Measurements from ENCODE around the gene CARD9. TPM values are rescaled to one million over a fixed set of nuclear protein-coding genes. Genes with fewer than 3 reads are reported as not detected.

The CARD9 gene
- total RNA-seq, 1 donor from 2014 or later, result 10.0 TPM

GRCh38 chr9:136318776-136319241, 54.7 kb downstream of the CARD9 start:
- Histone ChIP-seq H3K36me3 (no peaks in the 10 kb centered on the region), H3K27ac (no peak overlapping the region), H3K27me3 (no peaks in the 10 kb centered on the region), H3K4me3 (no peak overlapping the region), H3K4me1 (no peaks in the 10 kb centered on the region), H3K9me3 (no peaks in the 10 kb centered on the region)
- intact Hi-C loops (cut with DNase I), result no loop called here
- DNase-seq (no peak), ATAC-seq (no peak)
- no peak for TF ChIP-seq CTCF (IDR thresholded peaks at IDR 0.05)

- no peak for TF ChIP-seq CTCF (IDR thresholded peaks at IDR 0.05)
- no peaks in the 10 kb centered on the region for H3K4me1 ChIP-seq
- no peaks in the 10 kb centered on the region for H3K27me3 ChIP-seq
- no peak overlapping the region for H3K27ac ChIP-seq
- no peak overlapping the region for H3K4me3 ChIP-seq
- H3K9me3 ChIP-seq, result no peaks in the 10 kb centered on the region
- no peaks in the 10 kb centered on the region for H3K36me3 ChIP-seq
- intact Hi-C loops (cut with DNase I), result no loop called here
- no peak for DNase-seq
- ATAC-seq, result no peak
Observed at GRCh38 chr9:136318111-136318775, 55.2 kb downstream of the CARD9 start.

GRCh38 chr9:136317695-136318094, 55.8 kb downstream of the CARD9 start:
- H3K27me3 ChIP-seq, result no peaks in the 10 kb centered on the region
- DNase-seq (no peak), ATAC-seq (no peak)
- intact Hi-C loops (cut with DNase I), result no loop called here
- no peak for TF ChIP-seq CTCF (IDR thresholded peaks at IDR 0.05)
- H3K36me3 ChIP-seq, result no peaks in the 10 kb centered on the region
- H3K27ac ChIP-seq, result no peak overlapping the region
- no peaks in the 10 kb centered on the region for H3K4me1 ChIP-seq
- no peak overlapping the region for H3K4me3 ChIP-seq
- H3K9me3 ChIP-seq, result no peaks in the 10 kb centered on the region

- H3K9me3 ChIP-seq, result no peaks in the 10 kb centered on the region
- no peak for ATAC-seq
- no peak for DNase-seq
- intact Hi-C loops (cut with DNase I), result no loop called here
- no peak overlapping the region for H3K27ac ChIP-seq
- H3K4me1 ChIP-seq, result no peaks in the 10 kb centered on the region
- TF ChIP-seq CTCF (IDR thresholded peaks at IDR 0.05), result no peak
- no peaks in the 10 kb centered on the region for H3K36me3 ChIP-seq
- H3K27me3 ChIP-seq, result no peaks in the 10 kb centered on the region
- no peak overlapping the region for H3K4me3 ChIP-seq
Observed at GRCh38 chr9:136316896-136317676, 56.4 kb downstream of the CARD9 start.

GRCh38 chr9:136316271-136316751, 57.2 kb downstream of the CARD9 start:
- DNase-seq, result no peak
- Histone ChIP-seq H3K36me3 (no peaks in the 10 kb centered on the region), H3K27me3 (peaks cover 1% of the 10 kb centered on the region), H3K27ac (no peak overlapping the region), H3K4me1 (no peaks in the 10 kb centered on the region), H3K9me3 (no peaks in the 10 kb centered on the region), H3K4me3 (no peak overlapping the region)
- ATAC-seq, result no peak
- intact Hi-C loops (cut with DNase I), result no loop called here
- no peak for TF ChIP-seq CTCF (IDR thresholded peaks at IDR 0.05)

Data from upper lobe of right lung (tissue), 1 donor.